HG03565 (cell line): ENCODE results near the gene ANXA7.

Source experiments
- ATAC-seq: cut with Tn5 transposase; IDR thresholded peaks from one replicate; pipeline ENCODE4 v1.9.1; 2021; ENCODE audit warnings: mild to moderate bottlenecking, moderate library complexity; ENCODE audit not compliant: unreplicated experiment

Gene ANXA7

DNA sequence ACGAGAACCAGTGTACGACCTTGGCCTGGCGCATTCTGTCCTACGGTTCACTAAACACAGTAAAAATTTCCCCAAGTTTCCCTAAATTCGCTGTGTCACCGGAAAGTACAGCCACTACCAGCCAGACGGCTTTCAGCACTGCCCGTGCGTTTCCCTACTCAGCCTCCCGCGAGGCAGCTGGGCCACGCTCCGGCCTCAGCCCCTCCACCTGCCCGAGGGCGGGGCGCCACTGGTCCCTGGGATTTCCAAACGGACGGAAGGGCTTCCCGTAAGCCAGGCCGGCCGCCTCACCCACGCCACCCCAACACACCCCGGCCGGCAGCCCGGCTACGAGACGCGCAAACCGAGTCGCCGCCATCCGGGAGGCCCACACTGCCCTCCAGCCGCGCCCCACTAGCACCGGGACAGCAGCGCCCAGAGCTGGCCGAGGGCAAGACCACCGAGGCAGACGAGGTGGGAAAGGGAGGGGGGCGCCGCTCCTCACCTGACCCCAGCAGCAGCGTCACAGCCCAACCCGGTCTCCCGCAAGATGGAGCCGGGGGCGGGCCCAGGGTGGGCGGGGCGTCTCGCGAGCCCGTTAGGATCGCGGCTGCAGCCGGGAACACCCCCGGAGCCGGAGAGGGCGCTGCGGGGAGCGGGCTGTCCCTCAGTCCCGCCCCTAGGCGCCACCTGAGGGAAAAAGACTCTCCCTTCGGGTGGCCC, at the start of gene ANXA7:
Gene ANXA7, minus strand, starts transcription at position 531 of the 702 bp plus-strand sequence. CDS start 13,202 bp downstream, outside the sequence.
- ATAC-seq, result peak; percentile 84

- no peak for ATAC-seq
Measured at GRCh38 chr10:73460897-73461296, 47.0 kb upstream of the ANXA7 start.

DNA sequence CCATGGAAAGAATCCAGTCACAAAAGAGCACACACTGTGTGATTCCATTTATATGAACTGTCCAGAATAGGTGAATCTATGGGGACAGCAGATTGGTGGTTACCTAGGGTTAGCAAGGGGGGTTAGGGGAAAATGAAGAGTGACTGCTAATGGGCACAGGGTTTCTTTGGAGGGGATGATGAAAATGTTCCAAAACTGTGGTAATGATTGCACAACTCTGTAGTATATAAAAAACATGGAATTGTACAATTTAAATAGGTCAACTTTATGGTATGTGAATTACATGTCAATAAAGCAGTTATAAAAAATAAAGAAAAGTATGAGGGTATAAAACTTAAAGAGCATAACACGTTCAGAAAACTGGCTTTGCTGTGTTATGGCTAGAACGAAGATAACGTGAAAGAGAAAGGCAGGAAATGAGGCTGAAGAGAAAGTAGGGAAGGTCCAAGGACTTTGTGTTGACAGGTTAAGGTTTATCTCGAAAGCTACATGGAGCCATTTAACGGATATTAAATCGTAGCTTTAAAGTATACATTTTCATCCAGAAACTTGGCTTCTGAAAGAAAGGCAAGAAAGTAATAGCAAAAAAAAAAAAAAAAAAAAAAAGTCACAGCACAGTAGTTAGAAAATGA, 45.9 kb upstream of the ANXA7 start:
- no peak for ATAC-seq

- ATAC-seq, result no peak
Measured at GRCh38 chr10:73456187-73456890, 42.5 kb upstream of the ANXA7 start.

GRCh38 chr10:73449113-73449512, 35.3 kb upstream of the ANXA7 start:
- ATAC-seq, result no peak

- no peak for ATAC-seq
Measured at GRCh38 chr10:73448384-73448783, 34.5 kb upstream of the ANXA7 start.

DNA sequence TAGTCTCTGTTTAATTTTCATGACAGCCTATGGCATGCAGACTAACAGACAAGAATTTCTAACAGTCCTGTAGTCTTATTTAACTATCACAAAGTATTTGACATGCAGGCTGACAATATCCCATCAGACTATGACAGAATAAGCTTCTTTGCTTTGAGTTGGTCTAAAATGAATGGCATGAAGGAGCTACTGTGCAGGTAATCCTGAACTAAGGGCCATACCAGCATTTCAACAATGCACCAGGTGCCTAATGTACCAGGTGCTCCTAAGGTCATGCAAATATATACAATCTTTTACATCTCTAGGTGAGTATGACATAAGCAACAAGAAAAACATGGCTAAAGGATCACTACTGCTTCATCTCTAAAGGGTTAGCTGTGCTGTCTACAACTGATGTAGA, 33.1 kb upstream of the ANXA7 start:
- ATAC-seq, result no peak

- no peak for ATAC-seq
Measured at GRCh38 chr10:73444457-73444856, 30.6 kb upstream of the ANXA7 start.

- no peak for ATAC-seq
Measured at GRCh38 chr10:73439605-73440312, 25.9 kb upstream of the ANXA7 start.

- ATAC-seq, result no peak
Measured at GRCh38 chr10:73439055-73439454, 25.2 kb upstream of the ANXA7 start.

DNA sequence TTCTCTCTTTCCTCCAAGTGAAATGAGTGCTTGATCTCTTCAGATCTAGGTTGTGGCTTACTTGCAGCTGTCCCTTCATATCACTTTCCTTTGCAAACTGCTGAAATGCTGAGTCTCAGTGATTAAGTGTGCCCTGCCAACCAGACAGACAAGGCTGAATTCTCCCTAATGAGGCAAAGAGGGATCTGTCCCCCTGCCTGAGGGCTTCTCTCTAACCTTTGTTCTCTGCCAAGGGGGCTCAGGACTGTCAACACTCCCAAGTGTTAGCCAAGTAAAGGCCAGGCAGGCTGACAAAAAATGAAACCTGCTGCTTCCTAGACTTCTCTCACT, 19.6 kb upstream of the ANXA7 start, which contains the start of gene MSS51:
Gene MSS51, minus strand, starts transcription at position 24 of the 330 bp plus-strand sequence. CDS start 5,277 bp downstream, outside the sequence.
- no peak for ATAC-seq

DNA sequence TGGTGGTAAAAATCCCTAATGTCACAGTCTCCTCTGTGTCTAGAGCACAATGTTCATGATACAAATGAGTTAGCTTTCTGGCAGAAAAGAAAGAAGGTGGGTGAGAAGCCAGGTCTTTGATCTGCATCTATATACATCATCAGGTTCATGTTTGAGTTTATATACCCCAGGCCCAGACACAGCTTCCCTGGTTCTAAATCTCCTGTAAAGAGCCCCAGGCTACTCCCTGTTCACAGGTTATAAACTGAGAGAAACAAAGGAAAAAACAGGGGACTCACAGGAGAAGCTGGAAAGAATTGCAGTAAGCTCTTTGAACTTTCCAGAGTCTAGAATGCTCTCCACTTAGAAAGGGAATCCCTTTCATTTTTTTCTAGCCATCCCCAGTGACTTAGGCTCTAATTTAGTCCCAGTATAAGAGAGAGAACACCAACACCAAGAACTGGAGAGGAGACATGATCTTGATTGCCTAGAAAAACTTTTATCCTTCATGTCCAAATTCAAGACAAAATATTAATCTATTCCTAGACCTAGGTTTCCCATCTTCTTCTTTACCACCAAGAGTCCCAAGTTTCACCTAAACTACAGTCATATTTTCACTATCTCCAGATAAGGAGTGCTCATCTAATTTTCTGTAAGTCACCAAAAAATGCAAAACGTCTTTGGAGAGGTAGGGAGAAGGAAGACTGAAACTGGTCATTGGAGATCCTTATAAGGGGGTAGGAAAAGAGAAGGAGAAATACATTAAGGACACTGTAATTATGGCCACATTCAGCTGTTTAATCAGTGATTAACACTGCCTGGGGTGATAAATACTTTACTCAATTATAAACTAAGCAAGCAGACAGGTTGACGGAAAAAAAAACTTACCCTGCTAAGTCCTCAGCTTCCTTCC, 19.0 kb upstream of the ANXA7 start:
- no peak for ATAC-seq

- no peak for ATAC-seq
Measured at GRCh38 chr10:73426318-73426717, 12.5 kb upstream of the ANXA7 start.

GRCh38 chr10:73424478-73424877, 10.6 kb upstream of the ANXA7 start:
- no peak for ATAC-seq

GRCh38 chr10:73423309-73423708, 9.5 kb upstream of the ANXA7 start:
- ATAC-seq, result no peak

DNA sequence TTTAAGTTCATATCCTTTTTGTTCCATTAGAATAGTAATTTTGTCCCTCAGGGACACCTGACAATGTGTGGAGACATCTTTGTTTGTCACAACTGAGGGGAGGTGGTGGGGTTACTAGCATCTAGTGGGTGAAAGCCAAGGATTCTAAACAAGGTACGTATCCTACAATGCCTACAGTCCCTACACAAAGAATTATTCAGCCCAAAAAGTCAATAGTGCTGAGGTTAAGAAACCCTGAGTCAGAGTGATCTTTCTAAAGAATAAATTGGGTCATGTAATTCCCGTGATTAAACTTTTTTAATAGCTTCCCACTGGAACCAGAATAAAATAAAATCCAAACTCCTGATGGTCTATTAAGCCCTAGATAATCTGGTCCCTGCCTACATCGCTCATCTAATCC, 2.7 kb upstream of the ANXA7 start:
- no peak for ATAC-seq

DNA sequence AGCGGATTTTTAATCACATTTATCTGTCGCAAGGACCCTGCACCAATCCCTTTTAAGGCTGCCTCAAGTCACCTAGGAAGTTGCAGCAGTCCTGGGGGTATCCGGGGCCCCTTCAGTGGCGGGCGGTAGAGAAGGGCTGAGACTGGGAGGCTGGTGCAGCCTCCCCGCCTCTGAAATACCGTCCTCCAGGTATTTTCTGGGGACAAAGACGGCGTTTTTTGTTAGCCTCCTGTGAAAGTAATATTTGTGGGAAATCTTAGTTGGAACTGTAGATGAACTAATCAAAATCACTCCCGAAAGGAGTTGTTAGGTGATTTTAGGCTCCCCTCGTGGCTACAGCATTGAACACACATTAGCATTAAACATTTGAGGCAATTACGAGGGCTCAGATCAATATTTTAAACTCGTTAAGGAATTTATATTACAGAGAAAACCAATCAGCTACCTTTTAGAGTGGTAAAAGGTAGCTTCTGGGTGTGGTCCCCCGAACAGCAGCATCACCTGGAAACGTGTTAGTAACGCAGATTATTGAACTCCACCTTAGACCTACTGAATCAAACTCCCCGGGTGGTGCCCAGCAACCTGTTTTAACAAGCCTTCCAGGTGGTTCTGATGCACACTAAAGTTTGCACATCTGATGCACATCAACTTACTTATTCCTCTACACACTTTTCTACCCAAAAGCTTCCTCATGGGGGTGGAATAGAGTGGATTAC, 530 bp upstream of the ANXA7 start:
- ATAC-seq, result no peak

- ATAC-seq, result peak; percentile 31
Measured at GRCh38 chr10:73413108-73413527, 740 bp downstream of the ANXA7 start.

GRCh38 chr10:73410897-73411296, 3.0 kb downstream of the ANXA7 start:
- no peak for ATAC-seq
